Uterus (tissue), 4 donors: ENCODE data around the gene CREM. TPM values are rescaled to one million over a fixed set of nuclear protein-coding genes. Genes with fewer than 3 reads are reported as not detected.
A peak's percentile ranks its signal among the peaks of the same experiment; 100 is the strongest.
"Not testable (repeated sequence)": the region's sequence is repeated elsewhere in the genome, so short reads cannot be mapped to it uniquely, and the experiment has no call there.

ENCODE experiments used
- DNase-seq, 2 donors: peaks; one replicate each; pipeline ENCODE4 v3.0.0-alpha.2; 2019 to 2020
- H3K27ac ChIP-seq, 2 donors: fragments of 200-600 bp; sonication (generic); 1 replicate in 1 of 2; 2 replicates in 1 of 2; pipeline ENCODE4 v1.5.1; 2016 to 2018
- H3K27me3 ChIP-seq, 2 donors: fragments of 200-600 bp; sonication (generic); one replicate each; pipeline ENCODE4 v1.5.1; 2018 to 2019; ENCODE audit warnings: control low read depth in 1 of 2
- H3K36me3 ChIP-seq, 2 donors: fragments of 200-600 bp; sonication (generic); one replicate each; pipeline ENCODE4 v1.5.1; 2019; ENCODE audit warnings: control low read depth in 1 of 2
- H3K4me1 ChIP-seq, 2 donors: fragments of 200-600 bp; sonication (generic); one replicate each; pipeline ENCODE4 v1.5.1; 2018 to 2019; ENCODE audit warnings: control low read depth in 1 of 2
- H3K4me3 ChIP-seq, 2 donors: fragments of 200-600 bp; sonication (generic); 1 replicate in 1 of 2; 2 replicates in 1 of 2; pipeline ENCODE4 v1.5.1; 2018 to 2019; ENCODE audit warnings: mild to moderate bottlenecking in 1 of 2
- H3K9me3 ChIP-seq, 2 donors: fragments of 200-600 bp; sonication (generic); one replicate each; pipeline ENCODE4 v1.5.1; 2019; ENCODE audit warnings: control low read depth in 1 of 2
- POLR2A ChIP-seq, 2 donors: fragments of 450-650 bp; IDR thresholded peaks; one replicate each; pipeline ENCODE4 v1.6.1; 2016; ENCODE audit warnings: antibody characterized with exemption in 2 of 2, mild to moderate bottlenecking in 1 of 2, moderate library complexity in 1 of 2
- intact Hi-C: fragments of 100-400 bp; cut with DNase I; formaldehyde crosslinking; loops from one replicate; pipeline ENCODE4 v1.15.1; 2023; ENCODE audit warnings: low total_unique reads
- total RNA-seq, 4 donors: library from RNA; depleted of rRNA in 3 of 4; stranded (reverse); fragments of >200 nt in 3 of 4; gene quantifications; one replicate each; pipeline versions ENCODE4 v1.1.0 to v1.2.4, GENCODE V29; 2014 to 2023
- TF ChIP-seq, protein P1 (sequence below), 4 experiments: fragments of 200-600 bp in 2 of 4; fragments of 450-650 bp in 2 of 4; sonication (generic) in 2 of 4; IDR thresholded peaks; one replicate each; pipeline ENCODE4 v1.5.1; 2016 to 2019; ENCODE audit warnings: antibody characterized with exemption in 4 of 4, mild to moderate bottlenecking in 2 of 4, moderate library complexity in 1 of 4
- donor health status: DM: yes; HTN: yes; CAD: no.

CREM gene
- total RNA-seq, 4 donors from 2014 or later: 35.3 to 183 (median 57.0) TPM

GRCh38 chr10:35215107-35215506, 88.5 kb downstream of the CREM start:
- no peaks in the 10 kb centered on the region for H3K27me3 ChIP-seq
- no peak for TF ChIP-seq POLR2A (IDR thresholded peaks at IDR 0.05)
- TF ChIP-seq, protein P1, sequence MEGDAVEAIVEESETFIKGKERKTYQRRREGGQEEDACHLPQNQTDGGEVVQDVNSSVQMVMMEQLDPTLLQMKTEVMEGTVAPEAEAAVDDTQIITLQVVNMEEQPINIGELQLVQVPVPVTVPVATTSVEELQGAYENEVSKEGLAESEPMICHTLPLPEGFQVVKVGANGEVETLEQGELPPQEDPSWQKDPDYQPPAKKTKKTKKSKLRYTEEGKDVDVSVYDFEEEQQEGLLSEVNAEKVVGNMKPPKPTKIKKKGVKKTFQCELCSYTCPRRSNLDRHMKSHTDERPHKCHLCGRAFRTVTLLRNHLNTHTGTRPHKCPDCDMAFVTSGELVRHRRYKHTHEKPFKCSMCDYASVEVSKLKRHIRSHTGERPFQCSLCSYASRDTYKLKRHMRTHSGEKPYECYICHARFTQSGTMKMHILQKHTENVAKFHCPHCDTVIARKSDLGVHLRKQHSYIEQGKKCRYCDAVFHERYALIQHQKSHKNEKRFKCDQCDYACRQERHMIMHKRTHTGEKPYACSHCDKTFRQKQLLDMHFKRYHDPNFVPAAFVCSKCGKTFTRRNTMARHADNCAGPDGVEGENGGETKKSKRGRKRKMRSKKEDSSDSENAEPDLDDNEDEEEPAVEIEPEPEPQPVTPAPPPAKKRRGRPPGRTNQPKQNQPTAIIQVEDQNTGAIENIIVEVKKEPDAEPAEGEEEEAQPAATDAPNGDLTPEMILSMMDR (IDR thresholded peaks at IDR 0.05): no peak
- no peak overlapping the region for H3K27ac ChIP-seq
- intact Hi-C loops: loop anchor here (5.0 kb wide), 1 partner anchor 93 kb away; no protein-coding TSS in a partner anchor
- H3K9me3 ChIP-seq: no peaks in the 10 kb centered on the region
- DNase-seq: no peak
- H3K4me3 ChIP-seq: no peak overlapping the region
- H3K4me1 ChIP-seq: no peaks in the 10 kb centered on the region
- no peaks in the 10 kb centered on the region for H3K36me3 ChIP-seq

- intact Hi-C loops: loop anchor here (5.0 kb wide), 1 partner anchor 94 kb away; no protein-coding TSS in a partner anchor
- Histone ChIP-seq H3K9me3 (no peaks in the 10 kb centered on the region), H3K4me3 (no peak overlapping the region), H3K4me1 (no peaks in the 10 kb centered on the region), H3K27me3 (no peaks in the 10 kb centered on the region), H3K36me3 (no peaks in the 10 kb centered on the region), H3K27ac (no peak overlapping the region)
- TF ChIP-seq, protein P1 (IDR thresholded peaks at IDR 0.05): no peak
- DNase-seq: peak in 1 of 2 donors; percentile 49
These were observed 89.8 kb downstream of the CREM start for GRCh38 chr10:35216303-35216905.

DNA sequence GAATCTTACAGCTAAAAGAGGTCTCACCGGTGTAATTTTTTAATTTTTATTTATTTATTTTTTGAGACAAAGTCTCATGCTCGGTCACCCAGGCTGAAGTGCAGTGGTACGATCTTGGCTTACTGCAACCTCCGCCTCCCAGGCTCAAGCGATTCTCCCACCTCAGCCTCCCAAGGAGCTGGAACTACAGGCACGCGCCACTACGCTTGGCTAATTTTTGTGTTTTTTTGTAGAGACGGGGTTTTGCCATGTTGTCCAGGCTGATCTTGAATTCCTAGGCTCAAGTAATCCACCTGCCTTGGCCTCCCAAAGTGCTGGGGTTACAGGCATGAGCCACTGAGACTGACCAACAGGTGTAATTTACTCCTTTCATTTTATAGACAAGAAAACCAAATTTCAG, 90.3 kb downstream of the CREM start:
- not testable (repeated sequence) for H3K36me3 ChIP-seq, H3K4me1 ChIP-seq, H3K27me3 ChIP-seq, H3K4me3 ChIP-seq, DNase-seq, H3K9me3 ChIP-seq
- peak overlapping the region in 1 of 2 donors; percentile 39 for H3K27ac ChIP-seq
- intact Hi-C loops: loop anchor here (5.0 kb wide), 1 partner anchor 95 kb away; no protein-coding TSS in a partner anchor

GRCh38 chr10:35217455-35217854, 90.8 kb downstream of the CREM start:
- H3K27ac ChIP-seq: peak overlapping the region in 1 of 2 donors; percentile 39
- no peaks in the 10 kb centered on the region for H3K9me3 ChIP-seq
- H3K4me1 ChIP-seq: no peaks in the 10 kb centered on the region
- H3K27me3 ChIP-seq: no peaks in the 10 kb centered on the region
- no peaks in the 10 kb centered on the region for H3K36me3 ChIP-seq
- no peak overlapping the region for H3K4me3 ChIP-seq
- intact Hi-C loops: loop anchor here (5.0 kb wide), 1 partner anchor 95 kb away; no protein-coding TSS in a partner anchor
- DNase-seq: no peak
- TF ChIP-seq, protein P1 (IDR thresholded peaks at IDR 0.05): no peak
- no peak for TF ChIP-seq POLR2A (IDR thresholded peaks at IDR 0.05)

GRCh38 chr10:35218339-35218955, 91.8 kb downstream of the CREM start:
- no peak overlapping the region for H3K4me3 ChIP-seq
- no peaks in the 10 kb centered on the region for H3K27me3 ChIP-seq
- H3K36me3 ChIP-seq: no peaks in the 10 kb centered on the region
- intact Hi-C loops: loop anchor here (5.0 kb wide), 1 partner anchor 96 kb away; no protein-coding TSS in a partner anchor
- H3K27ac ChIP-seq: no peak overlapping the region
- no peaks in the 10 kb centered on the region for H3K4me1 ChIP-seq
- peak; percentile 77 to 85 for DNase-seq
- TF ChIP-seq POLR2A (IDR thresholded peaks at IDR 0.05): no peak
- TF ChIP-seq, protein P1 (IDR thresholded peaks at IDR 0.05): peak; percentile 76 to 86 (median 82)
- H3K9me3 ChIP-seq: no peaks in the 10 kb centered on the region
